Measurements from ENCODE around the gene ARHGAP24.

The ARHGAP24 gene

DNA sequence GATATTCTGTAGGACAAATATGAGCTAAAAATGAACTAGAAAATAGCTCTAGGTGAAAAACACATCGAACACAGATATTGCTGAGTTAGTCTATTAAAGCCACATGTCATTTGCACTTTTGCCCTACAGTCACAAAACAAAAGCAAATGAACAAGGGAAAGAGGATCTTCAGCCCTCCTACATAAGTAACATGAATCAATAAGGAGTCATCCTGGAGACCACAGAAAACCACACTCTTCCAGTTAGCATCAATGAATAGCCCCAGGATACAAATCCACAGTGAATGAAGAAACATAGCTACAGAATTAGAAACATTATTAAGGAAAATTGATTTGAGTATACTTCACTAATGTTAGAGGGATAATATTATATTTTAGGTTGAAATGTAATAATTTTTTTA, 573.5 kb downstream of the ARHGAP24 start:
- Histone ChIP-seq H3K36me3 (ENCODE audit: low read depth) (no peaks in the 10 kb centered on the region), H3K4me1 (ENCODE audit: insufficient read depth, poor library complexity, severe bottlenecking) (peaks cover 3% of the 10 kb centered on the region), H3K27me3 (ENCODE audit: insufficient read depth, poor library complexity, severe bottlenecking) (no peaks in the 10 kb centered on the region), H3K9me3 (ENCODE audit: severe bottlenecking) (no peaks in the 10 kb centered on the region), H3K4me3 (ENCODE audit: severe bottlenecking) (no peak overlapping the region), H3K27ac (ENCODE audit: poor library complexity, severe bottlenecking) (no peak overlapping the region)
- DNase-seq (ENCODE audit: low spot score), result no peak
- TF ChIP-seq, protein P1, sequence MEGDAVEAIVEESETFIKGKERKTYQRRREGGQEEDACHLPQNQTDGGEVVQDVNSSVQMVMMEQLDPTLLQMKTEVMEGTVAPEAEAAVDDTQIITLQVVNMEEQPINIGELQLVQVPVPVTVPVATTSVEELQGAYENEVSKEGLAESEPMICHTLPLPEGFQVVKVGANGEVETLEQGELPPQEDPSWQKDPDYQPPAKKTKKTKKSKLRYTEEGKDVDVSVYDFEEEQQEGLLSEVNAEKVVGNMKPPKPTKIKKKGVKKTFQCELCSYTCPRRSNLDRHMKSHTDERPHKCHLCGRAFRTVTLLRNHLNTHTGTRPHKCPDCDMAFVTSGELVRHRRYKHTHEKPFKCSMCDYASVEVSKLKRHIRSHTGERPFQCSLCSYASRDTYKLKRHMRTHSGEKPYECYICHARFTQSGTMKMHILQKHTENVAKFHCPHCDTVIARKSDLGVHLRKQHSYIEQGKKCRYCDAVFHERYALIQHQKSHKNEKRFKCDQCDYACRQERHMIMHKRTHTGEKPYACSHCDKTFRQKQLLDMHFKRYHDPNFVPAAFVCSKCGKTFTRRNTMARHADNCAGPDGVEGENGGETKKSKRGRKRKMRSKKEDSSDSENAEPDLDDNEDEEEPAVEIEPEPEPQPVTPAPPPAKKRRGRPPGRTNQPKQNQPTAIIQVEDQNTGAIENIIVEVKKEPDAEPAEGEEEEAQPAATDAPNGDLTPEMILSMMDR (IDR thresholded peaks at IDR 0.05; ENCODE audit: poor library complexity, severe bottlenecking), result no peak
- peak; percentile 66; the same call in 2 of the 3 replicates for ATAC-seq (ENCODE audit: low read depth)

DNA sequence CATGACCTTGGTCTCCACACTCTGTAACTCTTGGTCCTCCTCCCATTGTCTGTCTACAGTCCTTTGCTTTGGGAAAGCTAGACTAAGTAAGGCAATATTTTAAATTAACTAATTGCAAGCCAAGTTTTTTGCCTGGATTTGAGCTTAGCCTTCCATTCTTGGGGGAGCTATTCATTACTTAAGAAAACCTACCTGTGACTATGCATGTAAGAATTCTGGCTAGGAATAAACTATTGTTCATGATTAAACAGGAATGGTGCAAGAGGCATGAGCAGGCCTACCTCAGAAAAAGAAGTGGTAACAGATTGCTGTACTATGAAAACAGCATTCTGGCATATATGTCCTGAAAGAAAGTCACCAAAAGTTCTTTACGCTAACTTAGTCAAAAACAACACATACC, 575.5 kb downstream of the ARHGAP24 start:
- ATAC-seq (ENCODE audit: low read depth), result no peak
- H3K27ac ChIP-seq (ENCODE audit: poor library complexity, severe bottlenecking), result no peak overlapping the region
- DNase-seq (ENCODE audit: low spot score), result no peak
- H3K36me3 ChIP-seq (ENCODE audit: low read depth), result no peaks in the 10 kb centered on the region
- TF ChIP-seq, protein P1 (IDR thresholded peaks at IDR 0.05; ENCODE audit: poor library complexity, severe bottlenecking), result no peak
- no peaks in the 10 kb centered on the region for H3K27me3 ChIP-seq (ENCODE audit: insufficient read depth, poor library complexity, severe bottlenecking)
- no peaks in the 10 kb centered on the region for H3K9me3 ChIP-seq (ENCODE audit: severe bottlenecking)
- peaks cover 3% of the 10 kb centered on the region for H3K4me1 ChIP-seq (ENCODE audit: insufficient read depth, poor library complexity, severe bottlenecking)
- no peak overlapping the region for H3K4me3 ChIP-seq (ENCODE audit: severe bottlenecking)
